Nephron progenitor cell (in vitro differentiated cells): ENCODE results near the gene SENP6.

ENCODE experiments used
- DNase-seq: peaks from one replicate; pipeline ENCODE4 v3.0.0; 2021
- H3K27ac Mint-ChIP-seq: 2 replicates; pipeline ENCODE4 v1.8.0; 2021; ENCODE audit warnings: mild to moderate bottlenecking, moderate library complexity, mixed read lengths
- H3K27me3 Mint-ChIP-seq: 2 replicates; pipeline ENCODE4 v1.8.0; 2021; ENCODE audit warnings: mild to moderate bottlenecking, low read depth, mixed read lengths; ENCODE audit not compliant: poor library complexity
- H3K36me3 Mint-ChIP-seq: 2 replicates; pipeline ENCODE4 v1.8.0; 2021; ENCODE audit warnings: low read depth, mixed read lengths
- H3K4me1 Mint-ChIP-seq: 2 replicates; pipeline ENCODE4 v1.8.0; 2021; ENCODE audit warnings: mixed read lengths
- H3K4me3 Mint-ChIP-seq: 2 replicates; pipeline ENCODE4 v1.8.0; 2021; ENCODE audit warnings: mild to moderate bottlenecking, moderate library complexity, mixed read lengths
- H3K9me3 Mint-ChIP-seq: 2 replicates; pipeline ENCODE4 v1.8.0; 2021; ENCODE audit warnings: mild to moderate bottlenecking, moderate library complexity, mixed read lengths
- CTCF ChIP-seq: fragments of 200-600 bp; sonication (generic); IDR thresholded peaks from 2 replicates; pipeline ENCODE4 v1.5.0; 2021; ENCODE audit warnings: antibody characterized with exemption

The SENP6 gene

GRCh38 chr6:75619230-75619899 lies 17.7 kb downstream of the SENP6 start:
- Mint-ChIP-seq H3K27me3 (no peaks in the 10 kb centered on the region), H3K4me3 (no peak overlapping the region), H3K36me3 (peaks cover 88% of the 10 kb centered on the region), H3K27ac (peak overlapping the region; percentile 34), H3K4me1 (no peaks in the 10 kb centered on the region), H3K9me3 (peaks cover 52% of the 10 kb centered on the region)
- TF ChIP-seq CTCF = no peak
- DNase-seq = no peak

GRCh38 chr6:75620381-75621304 lies 19.0 kb downstream of the SENP6 start:
- H3K27me3 Mint-ChIP-seq = no peaks in the 10 kb centered on the region
- H3K9me3 Mint-ChIP-seq = peaks cover 39% of the 10 kb centered on the region
- H3K27ac Mint-ChIP-seq = peak overlapping the region; percentile 66
- no peak for DNase-seq
- TF ChIP-seq CTCF = no peak
- no peaks in the 10 kb centered on the region for H3K4me1 Mint-ChIP-seq
- H3K36me3 Mint-ChIP-seq = peaks cover 83% of the 10 kb centered on the region
- H3K4me3 Mint-ChIP-seq = no peak overlapping the region

GRCh38 chr6:75621846-75622245 lies 20.2 kb downstream of the SENP6 start:
- H3K27ac Mint-ChIP-seq = no peak overlapping the region
- peaks cover 29% of the 10 kb centered on the region for H3K9me3 Mint-ChIP-seq
- no peak for TF ChIP-seq CTCF
- no peak overlapping the region for H3K4me3 Mint-ChIP-seq
- no peaks in the 10 kb centered on the region for H3K27me3 Mint-ChIP-seq
- H3K4me1 Mint-ChIP-seq = no peaks in the 10 kb centered on the region
- peaks cover 78% of the 10 kb centered on the region for H3K36me3 Mint-ChIP-seq
- DNase-seq = no peak

GRCh38 chr6:75623491-75623890 lies 21.8 kb downstream of the SENP6 start:
- Mint-ChIP-seq H3K9me3 (peaks cover 14% of the 10 kb centered on the region), H3K27ac (no peak overlapping the region), H3K4me1 (no peaks in the 10 kb centered on the region), H3K36me3 (peaks cover 71% of the 10 kb centered on the region), H3K27me3 (no peaks in the 10 kb centered on the region), H3K4me3 (no peak overlapping the region)
- no peak for DNase-seq
- no peak for TF ChIP-seq CTCF

GRCh38 chr6:75624335-75624734 lies 22.7 kb downstream of the SENP6 start:
- Mint-ChIP-seq H3K9me3 (peaks cover 5% of the 10 kb centered on the region), H3K27me3 (no peaks in the 10 kb centered on the region), H3K36me3 (peaks cover 62% of the 10 kb centered on the region), H3K4me1 (no peaks in the 10 kb centered on the region), H3K4me3 (no peak overlapping the region), H3K27ac (no peak overlapping the region)
- no peak for TF ChIP-seq CTCF
- DNase-seq = no peak
